ENCODE data around the gene DBNDD2. TPM values are rescaled to one million over a fixed set of nuclear protein-coding genes. Genes with fewer than 3 reads are reported as not detected.

Gene DBNDD2
- total RNA-seq, 6 experiments from 2014 or later: 15.2 to 19.5 (median 19.0) TPM

- Mint-ChIP-seq H3K27ac (peak overlapping the region; percentile 95), H3K4me3 (no peak overlapping the region), H3K36me3 (ENCODE audit: low read depth) (peaks cover 12% of the 10 kb centered on the region; the same call in 1 of the 2 replicates)
These were observed 12.0 kb downstream of the DBNDD2 start for GRCh38 chr20:45420125-45420524.

GRCh38 chr20:45423700-45424099 lies 15.6 kb downstream of the DBNDD2 start:
- no peak for DNase-seq
- peaks cover 23% of the 10 kb centered on the region; the same call in 1 of the 2 replicates for H3K36me3 Mint-ChIP-seq (ENCODE audit: low read depth)
- TF ChIP-seq, protein P1, sequence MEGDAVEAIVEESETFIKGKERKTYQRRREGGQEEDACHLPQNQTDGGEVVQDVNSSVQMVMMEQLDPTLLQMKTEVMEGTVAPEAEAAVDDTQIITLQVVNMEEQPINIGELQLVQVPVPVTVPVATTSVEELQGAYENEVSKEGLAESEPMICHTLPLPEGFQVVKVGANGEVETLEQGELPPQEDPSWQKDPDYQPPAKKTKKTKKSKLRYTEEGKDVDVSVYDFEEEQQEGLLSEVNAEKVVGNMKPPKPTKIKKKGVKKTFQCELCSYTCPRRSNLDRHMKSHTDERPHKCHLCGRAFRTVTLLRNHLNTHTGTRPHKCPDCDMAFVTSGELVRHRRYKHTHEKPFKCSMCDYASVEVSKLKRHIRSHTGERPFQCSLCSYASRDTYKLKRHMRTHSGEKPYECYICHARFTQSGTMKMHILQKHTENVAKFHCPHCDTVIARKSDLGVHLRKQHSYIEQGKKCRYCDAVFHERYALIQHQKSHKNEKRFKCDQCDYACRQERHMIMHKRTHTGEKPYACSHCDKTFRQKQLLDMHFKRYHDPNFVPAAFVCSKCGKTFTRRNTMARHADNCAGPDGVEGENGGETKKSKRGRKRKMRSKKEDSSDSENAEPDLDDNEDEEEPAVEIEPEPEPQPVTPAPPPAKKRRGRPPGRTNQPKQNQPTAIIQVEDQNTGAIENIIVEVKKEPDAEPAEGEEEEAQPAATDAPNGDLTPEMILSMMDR (IDR thresholded peaks at IDR 0.05): no peak
- no peaks in the 10 kb centered on the region for H3K27me3 Mint-ChIP-seq (ENCODE audit: insufficient read depth)
- no peak overlapping the region for H3K4me3 Mint-ChIP-seq
- peaks cover 19% of the 10 kb centered on the region for H3K4me1 Mint-ChIP-seq (ENCODE audit: low read depth)
- no peaks in the 10 kb centered on the region for H3K9me3 Mint-ChIP-seq
- H3K27ac Mint-ChIP-seq: no peak overlapping the region

More at GRCh38 chr20:45420125-45420524, 12.0 kb downstream of the DBNDD2 start:
- Mint-ChIP-seq H3K27me3 (ENCODE audit: insufficient read depth) (no peaks in the 10 kb centered on the region; the same call in 1 of the 2 replicates), H3K4me1 (ENCODE audit: low read depth) (peaks cover 49% of the 10 kb centered on the region), H3K9me3 (no peaks in the 10 kb centered on the region)
- no peak for DNase-seq
- TF ChIP-seq, protein P1 (IDR thresholded peaks at IDR 0.05): no peak; the same call in 1 of the 2 replicates

DNA sequence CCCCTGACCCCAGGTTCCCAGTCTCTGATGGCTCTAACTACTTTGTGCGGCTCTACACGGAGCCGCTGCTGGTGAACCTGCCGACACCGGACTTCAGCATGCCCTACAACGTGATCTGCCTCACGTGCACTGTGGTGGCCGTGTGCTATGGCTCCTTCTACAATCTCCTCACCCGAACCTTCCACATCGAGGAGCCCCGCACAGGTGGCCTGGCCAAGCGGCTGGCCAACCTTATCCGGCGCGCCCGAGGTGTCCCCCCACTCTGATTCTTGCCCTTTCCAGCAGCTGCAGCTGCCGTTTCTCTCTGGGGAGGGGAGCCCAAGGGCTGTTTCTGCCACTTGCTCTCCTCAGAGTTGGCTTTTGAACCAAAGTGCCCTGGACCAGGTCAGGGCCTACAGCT lies 17.5 kb downstream of the DBNDD2 start:
- DNase-seq: no peak
- Mint-ChIP-seq H3K27ac (no peak overlapping the region), H3K4me1 (ENCODE audit: low read depth) (peaks cover under 1% of the 10 kb centered on the region), H3K27me3 (ENCODE audit: insufficient read depth) (no peaks in the 10 kb centered on the region), H3K36me3 (ENCODE audit: low read depth) (peaks cover 13% of the 10 kb centered on the region; the same call in 1 of the 2 replicates), H3K9me3 (no peaks in the 10 kb centered on the region), H3K4me3 (no peak overlapping the region)
- TF ChIP-seq, protein P1 (IDR thresholded peaks at IDR 0.05): no peak

GRCh38 chr20:45426320-45427016 lies 18.4 kb downstream of the DBNDD2 start:
- Mint-ChIP-seq H3K27ac (no peak overlapping the region), H3K9me3 (no peaks in the 10 kb centered on the region), H3K27me3 (ENCODE audit: insufficient read depth) (no peaks in the 10 kb centered on the region), H3K36me3 (ENCODE audit: low read depth) (peaks cover 10% of the 10 kb centered on the region; the same call in 1 of the 2 replicates), H3K4me3 (no peak overlapping the region), H3K4me1 (ENCODE audit: low read depth) (no peaks in the 10 kb centered on the region)
- TF ChIP-seq, protein P1 (IDR thresholded peaks at IDR 0.05): no peak
- DNase-seq: no peak

GRCh38 chr20:45427236-45428149 lies 19.4 kb downstream of the DBNDD2 start:
- TF ChIP-seq, protein P1 (IDR thresholded peaks at IDR 0.05): no peak
- Mint-ChIP-seq H3K4me1 (ENCODE audit: low read depth) (no peaks in the 10 kb centered on the region), H3K4me3 (no peak overlapping the region), H3K36me3 (ENCODE audit: low read depth) (peaks cover 10% of the 10 kb centered on the region; the same call in 1 of the 2 replicates), H3K9me3 (no peaks in the 10 kb centered on the region), H3K27me3 (ENCODE audit: insufficient read depth) (no peaks in the 10 kb centered on the region), H3K27ac (no peak overlapping the region)
- DNase-seq: no peak

All from HFFc6 (cell line).